GM12891 (cell line): ENCODE data around the gene CACNA1A.

Source experiments
- POLR2A ChIP-seq: IDR thresholded peaks from 2 replicates; pipeline ENCODE4 v1.6.1; 2011; ENCODE audit warnings: low read depth, low read length, control low read depth
- POLR2AphosphoS5 ChIP-seq: IDR thresholded peaks from 2 replicates; pipeline ENCODE4 v1.6.1; 2011; ENCODE audit warnings: low read depth, low read length, control low read depth

- TF ChIP-seq POLR2AphosphoS5 (no peak), POLR2A (no peak)
Observed at GRCh38 chr19:13356185-13356584, 150.1 kb downstream of the CACNA1A start.
